ENCODE measurements around the gene ZC3H4.

DNA sequence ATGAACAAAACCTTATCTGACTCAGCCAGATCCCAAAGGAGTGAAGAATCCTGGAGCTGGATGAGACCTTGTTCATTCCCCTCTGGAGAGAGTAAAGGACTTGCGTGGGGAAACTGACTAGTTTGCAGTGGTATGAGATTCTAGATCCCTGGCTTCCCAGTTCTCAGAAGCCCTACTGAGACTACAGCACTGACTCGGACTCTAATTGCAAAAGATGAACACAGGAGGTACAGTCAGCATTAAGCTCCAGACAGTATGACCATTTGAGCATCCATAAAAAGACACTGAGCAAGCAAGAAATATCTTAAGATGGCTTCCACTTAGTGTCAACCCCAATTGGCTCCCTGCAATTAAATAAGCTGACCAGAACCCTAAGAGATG is 6.8 kb downstream of the ZC3H4 start:
- TF ChIP-seq CTCF (conservative IDR thresholded peaks at IDR 0.05) (no peak), ZFX (IDR thresholded peaks at IDR 0.05) (no peak)

Measured in C4-2B (cell line).